ENCODE results near the gene NFS1. TPM values are rescaled to one million over a fixed set of nuclear protein-coding genes. Genes with fewer than 3 reads are reported as not detected.
"Not testable (repeated sequence)": the region's sequence is repeated elsewhere in the genome, so short reads cannot be mapped to it uniquely, and the experiment has no call there.

NFS1 gene
- total and polyA plus RNA-seq, 3 donors from 2014 or later, result 84.1 to 90.6 (median 86.6) TPM

- H3K36me3 ChIP-seq (ENCODE audit: low read depth, missing control alignments); intact Hi-C loops (cut with DNase I; ENCODE audit: low total_unique reads): not testable (repeated sequence)
Measured at GRCh38 chr20:35705894-35706293, 6.7 kb upstream of the NFS1 start.

GRCh38 chr20:35704514-35705261 lies 5.5 kb upstream of the NFS1 start:
- H3K27me3 ChIP-seq, result no peaks in the 10 kb centered on the region
- intact Hi-C loops (cut with DNase I; ENCODE audit: low total_unique reads), result no loop called here
- 71 to 81% methylated on average over 5 of the region's 5 CpGs for WGBS, 2 donors
- no peak for DNase-seq
- H3K27ac ChIP-seq, result no peak overlapping the region
- peaks cover 9% of the 10 kb centered on the region for H3K4me1 ChIP-seq
- no peak for TF ChIP-seq POLR2A (IDR thresholded peaks at IDR 0.05)
- TF ChIP-seq, protein P1, sequence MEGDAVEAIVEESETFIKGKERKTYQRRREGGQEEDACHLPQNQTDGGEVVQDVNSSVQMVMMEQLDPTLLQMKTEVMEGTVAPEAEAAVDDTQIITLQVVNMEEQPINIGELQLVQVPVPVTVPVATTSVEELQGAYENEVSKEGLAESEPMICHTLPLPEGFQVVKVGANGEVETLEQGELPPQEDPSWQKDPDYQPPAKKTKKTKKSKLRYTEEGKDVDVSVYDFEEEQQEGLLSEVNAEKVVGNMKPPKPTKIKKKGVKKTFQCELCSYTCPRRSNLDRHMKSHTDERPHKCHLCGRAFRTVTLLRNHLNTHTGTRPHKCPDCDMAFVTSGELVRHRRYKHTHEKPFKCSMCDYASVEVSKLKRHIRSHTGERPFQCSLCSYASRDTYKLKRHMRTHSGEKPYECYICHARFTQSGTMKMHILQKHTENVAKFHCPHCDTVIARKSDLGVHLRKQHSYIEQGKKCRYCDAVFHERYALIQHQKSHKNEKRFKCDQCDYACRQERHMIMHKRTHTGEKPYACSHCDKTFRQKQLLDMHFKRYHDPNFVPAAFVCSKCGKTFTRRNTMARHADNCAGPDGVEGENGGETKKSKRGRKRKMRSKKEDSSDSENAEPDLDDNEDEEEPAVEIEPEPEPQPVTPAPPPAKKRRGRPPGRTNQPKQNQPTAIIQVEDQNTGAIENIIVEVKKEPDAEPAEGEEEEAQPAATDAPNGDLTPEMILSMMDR (IDR thresholded peaks at IDR 0.05), result no peak
- H3K36me3 ChIP-seq (ENCODE audit: low read depth, missing control alignments), result peaks cover 7% of the 10 kb centered on the region
- no peaks in the 10 kb centered on the region for H3K9me3 ChIP-seq
- H3K4me3 ChIP-seq, result no peak overlapping the region

More at GRCh38 chr20:35705894-35706293, 6.7 kb upstream of the NFS1 start:
- not testable (repeated sequence) for H3K27ac ChIP-seq, H3K4me3 ChIP-seq, DNase-seq, H3K27me3 ChIP-seq, H3K9me3 ChIP-seq, H3K4me1 ChIP-seq
- WGBS, 2 donors, result 78 to 84% methylated on average over 11 of the region's 11 CpGs

DNA sequence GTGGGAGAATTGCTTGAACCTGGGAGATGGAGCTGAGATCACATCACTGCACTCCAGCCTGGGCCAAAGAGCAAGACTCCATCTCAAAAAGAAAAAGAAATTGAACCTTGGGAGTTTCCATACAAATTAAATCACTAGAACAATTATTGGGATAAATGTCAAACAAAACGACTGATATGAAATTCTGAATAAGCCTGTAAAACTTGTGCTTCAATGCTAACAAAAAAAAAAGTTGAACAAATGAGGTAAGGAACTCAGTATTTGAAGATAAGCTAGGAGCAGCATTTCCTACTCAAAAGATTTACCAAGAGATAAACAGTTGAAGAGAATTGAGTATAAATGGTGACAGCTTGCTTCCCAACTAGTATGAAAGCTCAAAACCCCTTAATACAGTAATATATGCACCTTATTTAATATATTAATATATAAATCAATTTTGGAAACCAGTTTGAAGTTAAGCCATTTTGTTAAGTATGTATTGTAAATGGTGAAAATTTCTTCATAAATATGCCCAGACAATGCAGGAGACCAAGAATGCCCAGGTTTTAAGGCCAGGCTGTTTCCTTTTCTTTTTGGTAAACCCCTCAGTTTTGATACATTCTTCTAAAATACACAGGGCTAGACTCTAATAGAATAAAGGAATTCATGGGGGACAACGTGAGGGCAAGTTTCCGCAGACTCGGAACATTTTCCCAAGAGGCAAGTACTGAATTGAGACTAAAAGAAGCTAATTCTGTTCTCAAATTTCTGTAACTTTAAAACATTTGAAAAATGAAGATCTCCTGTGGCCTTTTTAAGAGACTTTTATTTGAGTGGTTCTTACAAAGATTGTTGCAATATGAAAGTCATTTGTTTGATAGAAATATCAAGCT lies 3.9 kb upstream of the NFS1 start:
- Histone ChIP-seq H3K27ac (no peak overlapping the region), H3K4me1 (peaks cover 14% of the 10 kb centered on the region), H3K27me3 (no peaks in the 10 kb centered on the region), H3K36me3 (ENCODE audit: low read depth, missing control alignments) (peaks cover 7% of the 10 kb centered on the region), H3K4me3 (no peak overlapping the region), H3K9me3 (no peaks in the 10 kb centered on the region)
- TF ChIP-seq POLR2A (IDR thresholded peaks at IDR 0.05), result no peak
- TF ChIP-seq, protein P1 (IDR thresholded peaks at IDR 0.05), result no peak
- WGBS, 2 donors, result 53 to 57% methylated on average over 4 of the region's 4 CpGs
- no peak for DNase-seq
- intact Hi-C loops (cut with DNase I; ENCODE audit: low total_unique reads), result no loop called here

- Histone ChIP-seq H3K4me1 (peaks cover 19% of the 10 kb centered on the region), H3K27ac (no peak overlapping the region), H3K27me3 (no peaks in the 10 kb centered on the region), H3K9me3 (no peaks in the 10 kb centered on the region), H3K36me3 (ENCODE audit: low read depth, missing control alignments) (peaks cover 7% of the 10 kb centered on the region), H3K4me3 (no peak overlapping the region)
- no peak for DNase-seq
- no peak for TF ChIP-seq POLR2A (IDR thresholded peaks at IDR 0.05)
- TF ChIP-seq, protein P1 (IDR thresholded peaks at IDR 0.05), result no peak
- intact Hi-C loops (cut with DNase I; ENCODE audit: low total_unique reads), result no loop called here
- 71 to 72% methylated on average over 12 of the region's 12 CpGs for WGBS, 2 donors
Measured at GRCh38 chr20:35702051-35702823, 3.1 kb upstream of the NFS1 start.
